Measurements from ENCODE around the gene RAB5B.

GRCh38 chr12:55978393-55978792 is 4.5 kb downstream of the RAB5B start:
- TF ChIP-seq, protein P1, sequence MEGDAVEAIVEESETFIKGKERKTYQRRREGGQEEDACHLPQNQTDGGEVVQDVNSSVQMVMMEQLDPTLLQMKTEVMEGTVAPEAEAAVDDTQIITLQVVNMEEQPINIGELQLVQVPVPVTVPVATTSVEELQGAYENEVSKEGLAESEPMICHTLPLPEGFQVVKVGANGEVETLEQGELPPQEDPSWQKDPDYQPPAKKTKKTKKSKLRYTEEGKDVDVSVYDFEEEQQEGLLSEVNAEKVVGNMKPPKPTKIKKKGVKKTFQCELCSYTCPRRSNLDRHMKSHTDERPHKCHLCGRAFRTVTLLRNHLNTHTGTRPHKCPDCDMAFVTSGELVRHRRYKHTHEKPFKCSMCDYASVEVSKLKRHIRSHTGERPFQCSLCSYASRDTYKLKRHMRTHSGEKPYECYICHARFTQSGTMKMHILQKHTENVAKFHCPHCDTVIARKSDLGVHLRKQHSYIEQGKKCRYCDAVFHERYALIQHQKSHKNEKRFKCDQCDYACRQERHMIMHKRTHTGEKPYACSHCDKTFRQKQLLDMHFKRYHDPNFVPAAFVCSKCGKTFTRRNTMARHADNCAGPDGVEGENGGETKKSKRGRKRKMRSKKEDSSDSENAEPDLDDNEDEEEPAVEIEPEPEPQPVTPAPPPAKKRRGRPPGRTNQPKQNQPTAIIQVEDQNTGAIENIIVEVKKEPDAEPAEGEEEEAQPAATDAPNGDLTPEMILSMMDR (conservative IDR thresholded peaks at IDR 0.05; ENCODE audit: low read depth, low read length) = no peak
- no peak for TF ChIP-seq EZH2 (IDR thresholded peaks at IDR 0.05; ENCODE audit: borderline replicate concordance, low read depth, low read length, poor library complexity, severe bottlenecking)

Data from A673 (cell line).